OCI-LY1 (cell line): ENCODE data around the gene PARD3B.

ENCODE experiments used
- H2AFZ ChIP-seq: fragments of 200-600 bp; sonication (generic), shearing (Covaris generic); 2 replicates; pipeline ENCODE4 v1.6.0; 2014; ENCODE audit warnings: antibody characterized with exemption, mild to moderate bottlenecking, low read length
- H3F3A ChIP-seq: fragments of 200-600 bp; sonication (generic), shearing (Covaris generic); 2 replicates; pipeline ENCODE4 v1.6.0; 2014; ENCODE audit warnings: mild to moderate bottlenecking, antibody characterized with exemption, low read length, moderate library complexity; ENCODE audit not compliant: insufficient read depth
- H3K27ac ChIP-seq: fragments of 200-600 bp; sonication (generic); 2 replicates; pipeline ENCODE4 v1.5.1; 2014; ENCODE audit warnings: low read length, mixed run types, mild to moderate bottlenecking, low read depth; ENCODE audit not compliant: poor library complexity, severe bottlenecking
- H3K27me3 ChIP-seq: fragments of 200-600 bp; sonication (generic); 2 replicates; pipeline ENCODE4 v1.6.0; 2014; ENCODE audit warnings: antibody characterized with exemption, mild to moderate bottlenecking, low read length, moderate library complexity; ENCODE audit not compliant: insufficient read depth
- H3K36me3 ChIP-seq: fragments of 200-600 bp; sonication (generic); 2 replicates; pipeline ENCODE4 v1.6.1; 2014; ENCODE audit warnings: mild to moderate bottlenecking, antibody characterized with exemption, low read length, moderate library complexity, mixed read lengths; ENCODE audit not compliant: insufficient read depth
- H3K4me1 ChIP-seq: fragments of 200-600 bp; sonication (generic); 2 replicates; pipeline ENCODE4 v1.5.1; 2014; ENCODE audit warnings: mild to moderate bottlenecking, low read length, moderate library complexity; ENCODE audit not compliant: insufficient read depth, severe bottlenecking
- H3K4me2 ChIP-seq: fragments of 200-600 bp; sonication (generic), shearing (Covaris generic); 2 replicates; pipeline ENCODE4 v1.6.1; 2014; ENCODE audit warnings: low read length
- H3K4me3 ChIP-seq: fragments of 200-600 bp; sonication (generic); 2 replicates; pipeline ENCODE4 v1.5.1; 2014; ENCODE audit warnings: low read length, low read depth, mild to moderate bottlenecking, mixed read lengths; ENCODE audit not compliant: poor library complexity, severe bottlenecking
- H3K79me2 ChIP-seq: fragments of 200-600 bp; shearing (Covaris generic); 2 replicates; pipeline ENCODE4 v1.6.1; 2016; ENCODE audit warnings: mixed run types, low read length, mixed read lengths; ENCODE audit not compliant: insufficient read depth
- H3K9ac ChIP-seq: fragments of 200-600 bp; sonication (generic), shearing (Covaris generic); 2 replicates; pipeline ENCODE4 v1.6.1; 2014; ENCODE audit warnings: mild to moderate bottlenecking, low read length, mixed read lengths
- H3K9me2 ChIP-seq: fragments of 200-600 bp; sonication (generic), shearing (Covaris generic); 2 replicates; pipeline ENCODE4 v1.6.1; 2014; ENCODE audit warnings: low read depth, mild to moderate bottlenecking, low read length, mixed read lengths
- H3K9me3 ChIP-seq: fragments of 200-600 bp; shearing (Covaris generic); 2 replicates; pipeline ENCODE4 v1.6.1; 2014; ENCODE audit warnings: low read length, mixed read lengths
- H4K20me1 ChIP-seq: fragments of 200-600 bp; sonication (generic), shearing (Covaris generic); 2 replicates; pipeline ENCODE4 v1.6.0; 2016; ENCODE audit warnings: mild to moderate bottlenecking, low read length; ENCODE audit not compliant: insufficient read depth
- CTCF ChIP-seq: fragments of 200-600 bp; sonication (generic), shearing (Covaris generic); IDR thresholded peaks from 2 replicates; pipeline ENCODE4 v1.5.1; 2017; ENCODE audit warnings: mild to moderate bottlenecking, antibody characterized with exemption, low read length, moderate library complexity, mixed read lengths
- EZH2 ChIP-seq: fragments of 200-600 bp; sonication (generic), shearing (Covaris generic); IDR thresholded peaks from 2 replicates; pipeline ENCODE4 v1.8.0; 2017; ENCODE audit warnings: borderline replicate concordance, mixed run types, mild to moderate bottlenecking, antibody characterized with exemption, low read length, moderate library complexity, mixed read lengths

PARD3B gene

DNA sequence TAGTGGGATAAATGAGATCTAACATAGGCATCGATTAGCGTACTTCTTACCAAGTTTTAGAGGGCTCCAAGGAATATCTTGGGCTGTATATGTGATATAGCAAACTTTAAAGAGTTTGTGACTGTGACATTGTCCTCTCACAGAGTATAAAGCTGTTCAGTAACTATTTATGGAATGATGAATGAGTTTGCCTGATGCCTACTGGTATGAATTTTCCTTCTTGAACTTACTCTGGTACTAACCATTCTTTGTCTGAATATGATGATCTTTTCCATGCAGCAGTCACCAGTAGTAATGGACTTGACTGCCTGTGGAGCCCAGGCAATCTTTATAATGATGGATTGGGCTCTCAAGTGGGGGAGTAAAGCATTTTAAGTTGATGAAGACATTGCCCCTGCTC, 120.5 kb downstream of the PARD3B start:
- H3F3A ChIP-seq, result no peaks in the 10 kb centered on the region
- H3K9ac ChIP-seq, result no peak overlapping the region
- no peaks in the 10 kb centered on the region for H3K9me3 ChIP-seq
- H2AFZ ChIP-seq, result no peak overlapping the region
- H3K9me2 ChIP-seq, result no peaks in the 10 kb centered on the region
- no peaks in the 10 kb centered on the region for H3K27me3 ChIP-seq
- no peaks in the 10 kb centered on the region for H3K4me1 ChIP-seq
- no peaks in the 10 kb centered on the region for H4K20me1 ChIP-seq
- TF ChIP-seq EZH2 (no peak), CTCF (no peak)
- H3K4me3 ChIP-seq, result no peak overlapping the region
- H3K36me3 ChIP-seq, result no peaks in the 10 kb centered on the region
- no peak overlapping the region for H3K27ac ChIP-seq
- no peaks in the 10 kb centered on the region for H3K79me2 ChIP-seq
- no peak overlapping the region for H3K4me2 ChIP-seq

- no peaks in the 10 kb centered on the region for H3K9me2 ChIP-seq
- H3K27me3 ChIP-seq, result no peaks in the 10 kb centered on the region
- TF ChIP-seq EZH2 (no peak), CTCF (no peak)
Measured at GRCh38 chr2:204667990-204668389, 122.7 kb downstream of the PARD3B start.

DNA sequence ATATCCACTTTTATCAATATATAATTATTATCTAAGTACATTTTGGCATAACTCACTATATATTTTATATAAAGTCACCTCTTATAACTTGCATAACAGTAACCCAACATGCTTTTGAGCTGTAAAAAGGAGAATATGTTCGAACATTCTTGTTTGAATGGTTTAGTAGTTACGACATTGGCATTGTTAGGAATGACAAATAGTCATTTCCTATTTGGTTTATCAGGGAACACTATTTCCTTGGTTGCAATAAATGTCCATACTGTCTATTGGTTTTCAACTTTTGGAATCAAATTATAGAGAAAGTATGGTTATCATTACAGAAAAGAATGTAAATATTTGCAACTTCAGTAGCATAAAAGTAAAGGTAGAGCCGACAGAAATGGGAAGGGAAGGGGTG, 124.1 kb downstream of the PARD3B start:
- Histone ChIP-seq H3K9me2 (no peaks in the 10 kb centered on the region), H3K9me3 (no peaks in the 10 kb centered on the region), H4K20me1 (no peaks in the 10 kb centered on the region), H3K9ac (no peak overlapping the region), H3K36me3 (no peaks in the 10 kb centered on the region), H3F3A (no peaks in the 10 kb centered on the region), H3K27ac (no peak overlapping the region), H3K79me2 (no peaks in the 10 kb centered on the region), H3K4me3 (no peak overlapping the region), H2AFZ (no peak overlapping the region), H3K4me2 (no peak overlapping the region), H3K4me1 (no peaks in the 10 kb centered on the region), H3K27me3 (no peaks in the 10 kb centered on the region)
- TF ChIP-seq EZH2 (no peak), CTCF (no peak)

More at GRCh38 chr2:204667990-204668389, 122.7 kb downstream of the PARD3B start:
- H4K20me1 ChIP-seq, result no peaks in the 10 kb centered on the region
- H3K4me2 ChIP-seq, result no peak overlapping the region
- H3K27ac ChIP-seq, result no peak overlapping the region
- H3F3A ChIP-seq, result no peaks in the 10 kb centered on the region
- no peaks in the 10 kb centered on the region for H3K9me3 ChIP-seq
- H3K79me2 ChIP-seq, result no peaks in the 10 kb centered on the region
- H3K9ac ChIP-seq, result no peak overlapping the region
- no peaks in the 10 kb centered on the region for H3K36me3 ChIP-seq
- no peak overlapping the region for H3K4me3 ChIP-seq
- no peaks in the 10 kb centered on the region for H3K4me1 ChIP-seq
- no peak overlapping the region for H2AFZ ChIP-seq
